NCI-H345 treated with DMSO at 0.1 percent for 48 hours (cell line): ENCODE results near the gene CCDC12.
A peak's percentile ranks its signal among the peaks of the same experiment; 100 is the strongest.

Experiments used
- DNase-seq: peaks from one replicate; lab custom pipeline; 2025; ENCODE audit not compliant: unreplicated experiment; lab: John Stamatoyannopoulos, UW

The CCDC12 gene

DNA sequence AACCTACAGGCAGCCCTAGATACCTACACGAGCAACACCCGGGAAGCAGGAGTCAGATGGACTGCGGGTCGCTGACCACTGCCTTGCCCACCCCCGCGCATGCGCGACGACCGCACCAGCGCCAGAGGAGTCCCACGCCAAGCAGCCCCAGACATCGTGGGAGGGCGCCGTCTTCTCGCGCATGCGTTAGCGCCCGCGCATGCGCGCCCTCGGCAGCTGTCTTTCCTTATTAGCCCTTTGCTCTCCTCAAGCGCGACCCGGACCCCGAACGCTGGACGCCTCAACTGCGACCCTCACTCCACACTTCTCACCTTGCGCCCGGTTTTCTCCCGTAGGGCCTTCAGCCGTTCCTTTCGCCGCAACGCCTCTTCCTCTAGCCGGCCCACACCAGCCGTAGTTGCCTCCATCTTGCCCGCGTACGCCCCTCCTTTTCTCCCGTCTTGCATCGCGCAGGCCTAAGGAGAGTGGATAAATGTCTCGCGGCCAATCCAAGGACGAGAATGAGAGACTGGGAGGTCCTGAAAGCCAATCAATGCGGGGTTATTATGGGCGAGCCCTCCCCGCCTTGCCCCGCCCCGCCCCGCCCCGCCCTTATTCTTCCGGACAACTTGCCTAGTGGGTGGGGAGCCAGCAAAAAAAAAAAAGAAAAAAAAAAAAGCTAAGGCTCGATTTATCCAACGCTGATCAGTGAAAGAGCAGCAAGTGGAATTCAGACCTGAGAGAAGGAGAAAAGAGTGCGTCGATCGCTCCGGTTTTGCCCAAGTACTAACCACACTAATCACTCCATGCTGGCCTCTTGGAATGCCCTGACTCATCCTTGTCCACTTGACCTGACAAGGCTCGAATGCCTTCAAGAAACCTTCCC, at the start of gene CCDC12:
CCDC12 (minus strand) TSS at position 420 of the 865 bp plus-strand sequence; CDS start at position 407, 13 bp downstream.
- DNase-seq = peak; percentile 83

DNA sequence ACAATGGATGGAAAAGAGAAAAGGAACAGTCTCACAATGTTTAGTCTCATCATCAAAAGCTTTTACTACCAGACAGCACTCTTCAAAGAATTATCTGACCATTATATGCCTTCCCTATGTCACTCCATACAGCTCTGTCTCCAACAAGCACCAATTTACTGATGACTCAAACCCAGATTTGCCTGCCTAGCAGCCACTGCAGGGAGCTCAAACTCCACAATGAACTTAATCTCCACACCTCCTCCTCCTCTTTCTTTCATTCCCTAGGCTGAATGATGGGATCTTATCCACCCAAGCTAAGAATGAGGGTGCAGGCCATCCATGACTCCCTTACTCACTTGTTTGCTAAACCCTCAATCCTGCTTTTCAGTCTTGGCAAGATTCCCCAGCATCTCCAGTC, 48.4 kb upstream of the CCDC12 start:
- no peak for DNase-seq

DNA sequence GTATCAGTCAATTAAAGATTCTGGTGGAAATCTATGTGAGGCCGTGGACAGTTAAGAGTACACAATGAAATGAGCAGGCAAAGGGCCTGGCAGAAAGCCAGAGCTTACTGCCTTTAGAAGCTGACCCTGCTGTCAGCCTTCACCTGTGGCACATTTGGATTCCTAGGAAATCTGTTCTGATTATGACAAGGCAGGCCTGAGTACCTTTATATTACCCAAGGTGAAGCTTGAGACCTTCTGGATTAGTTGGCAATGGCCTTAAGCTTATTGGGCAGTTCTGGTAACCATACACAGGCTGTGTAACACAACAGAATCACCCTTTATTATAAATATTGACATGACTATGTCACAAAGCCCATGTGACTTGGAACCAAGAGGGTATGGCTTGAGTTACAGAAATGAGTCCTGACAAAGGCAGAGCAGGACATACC, 46.1 kb upstream of the CCDC12 start:
- peak; percentile 1 for DNase-seq

DNA sequence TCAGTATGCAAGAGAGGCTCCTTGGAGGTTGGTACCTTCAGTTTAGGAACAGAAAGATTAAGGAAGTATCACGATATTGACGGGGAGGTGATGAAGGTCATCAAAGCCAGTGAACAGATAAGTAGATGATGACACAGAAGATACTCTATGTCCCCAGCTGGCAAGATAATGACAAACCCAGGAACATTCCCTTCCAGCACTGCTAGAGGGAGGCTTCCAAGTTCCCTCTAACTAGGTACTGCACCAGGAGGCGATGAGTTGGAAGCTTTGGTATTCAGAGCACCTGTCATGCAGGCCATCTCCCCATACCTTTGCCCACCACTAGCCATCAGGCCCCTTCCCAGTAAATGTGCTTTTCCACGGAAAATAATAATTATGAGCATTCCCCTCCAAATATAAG, 43.8 kb upstream of the CCDC12 start:
- DNase-seq = no peak

DNA sequence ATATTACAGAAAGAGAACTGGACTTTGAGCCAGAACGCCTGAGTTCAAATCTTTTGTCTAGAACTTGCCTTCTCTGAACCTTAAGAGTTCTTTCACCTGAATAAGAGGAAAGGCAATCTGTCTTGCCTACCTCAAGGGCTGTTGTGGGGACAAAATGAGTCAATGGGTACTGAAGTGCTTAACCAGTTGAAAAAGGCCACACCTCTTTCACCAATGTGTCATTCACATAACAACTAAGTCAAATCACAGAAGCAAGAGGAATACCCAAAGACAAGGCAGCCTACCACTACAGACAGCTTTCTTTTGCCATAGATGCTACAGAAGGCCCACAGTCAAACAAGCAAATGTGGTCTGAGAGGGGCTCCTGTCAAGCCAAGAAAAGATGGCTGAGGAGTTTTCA, 42.7 kb upstream of the CCDC12 start:
- DNase-seq = no peak

DNA sequence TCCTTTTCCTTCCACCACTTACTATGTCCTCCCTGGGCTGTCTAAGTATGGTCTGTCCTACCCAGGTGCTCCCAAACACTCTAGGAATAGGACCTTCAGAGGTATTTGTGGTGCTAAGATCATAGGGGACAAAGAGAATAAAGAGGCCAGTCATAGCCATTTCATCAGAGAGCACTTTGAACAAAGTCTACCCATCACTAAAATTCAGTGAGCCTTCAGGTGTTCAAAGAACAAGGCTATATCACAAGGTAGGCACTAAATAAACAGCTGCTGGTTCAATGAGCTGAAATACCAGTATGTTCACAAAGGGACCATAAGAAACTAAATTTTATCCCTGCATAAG, 41.7 kb upstream of the CCDC12 start:
- no peak for DNase-seq

DNA sequence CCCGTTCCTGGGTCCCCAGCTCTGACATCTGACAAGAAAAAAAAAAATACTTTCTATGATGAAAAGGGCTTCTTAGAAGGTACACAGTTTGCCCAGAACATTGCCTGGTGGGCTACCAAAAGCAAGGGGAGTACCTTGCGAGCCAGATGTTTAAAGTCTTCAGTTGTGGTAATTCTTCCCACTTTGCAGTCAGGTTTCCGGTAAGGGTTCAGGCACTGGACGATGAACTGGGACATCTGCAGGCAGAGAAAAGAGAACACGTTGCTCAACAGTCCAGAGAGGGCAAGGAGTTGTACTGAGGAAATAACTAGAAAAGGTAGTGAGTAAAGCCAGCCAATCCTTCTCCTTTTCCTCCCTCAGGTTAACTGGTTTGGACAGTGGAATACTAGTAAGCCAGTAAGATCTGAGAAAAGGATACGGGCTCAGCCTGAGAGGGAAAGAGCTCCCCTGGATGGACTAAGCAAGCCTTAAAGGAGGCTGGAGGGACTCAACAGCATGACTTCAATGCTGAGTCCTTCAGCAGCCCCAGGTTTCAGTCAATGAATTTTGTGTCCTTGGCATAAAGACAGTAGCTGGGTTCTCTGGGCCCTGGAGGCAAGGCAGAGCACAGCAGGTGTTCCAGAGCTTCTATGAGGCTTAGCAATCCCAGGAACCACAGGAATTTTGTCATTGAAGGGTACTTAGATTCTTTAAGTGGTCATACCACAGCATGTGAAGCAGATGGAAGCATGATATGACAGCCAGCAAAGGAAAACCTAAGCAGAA, 41.1 kb upstream of the CCDC12 start:
- DNase-seq = no peak

DNA sequence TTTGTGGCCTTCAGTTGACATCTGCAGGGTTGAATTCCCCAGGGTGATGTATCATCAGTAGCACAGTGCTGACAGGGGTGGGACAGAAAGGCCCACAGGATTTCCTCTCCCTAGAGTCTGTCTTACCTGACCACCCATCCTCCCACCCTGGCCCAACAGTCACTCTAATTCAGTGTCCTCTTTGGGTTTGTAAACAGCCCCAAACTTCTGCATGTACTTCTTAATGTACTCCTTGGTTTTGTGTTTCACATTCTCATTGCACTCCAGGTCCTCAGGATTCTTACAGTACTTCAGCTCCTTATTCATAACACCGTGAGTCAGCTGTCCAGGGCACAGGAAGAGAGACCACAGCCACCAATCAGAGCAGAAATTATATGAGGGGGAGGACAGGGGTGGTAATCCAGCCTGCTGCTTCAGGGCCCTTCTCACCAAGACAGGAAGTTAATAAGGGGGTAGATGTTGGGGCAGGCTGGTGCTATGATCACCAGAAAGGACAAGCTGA, 40.4 kb upstream of the CCDC12 start:
- DNase-seq = no peak

DNA sequence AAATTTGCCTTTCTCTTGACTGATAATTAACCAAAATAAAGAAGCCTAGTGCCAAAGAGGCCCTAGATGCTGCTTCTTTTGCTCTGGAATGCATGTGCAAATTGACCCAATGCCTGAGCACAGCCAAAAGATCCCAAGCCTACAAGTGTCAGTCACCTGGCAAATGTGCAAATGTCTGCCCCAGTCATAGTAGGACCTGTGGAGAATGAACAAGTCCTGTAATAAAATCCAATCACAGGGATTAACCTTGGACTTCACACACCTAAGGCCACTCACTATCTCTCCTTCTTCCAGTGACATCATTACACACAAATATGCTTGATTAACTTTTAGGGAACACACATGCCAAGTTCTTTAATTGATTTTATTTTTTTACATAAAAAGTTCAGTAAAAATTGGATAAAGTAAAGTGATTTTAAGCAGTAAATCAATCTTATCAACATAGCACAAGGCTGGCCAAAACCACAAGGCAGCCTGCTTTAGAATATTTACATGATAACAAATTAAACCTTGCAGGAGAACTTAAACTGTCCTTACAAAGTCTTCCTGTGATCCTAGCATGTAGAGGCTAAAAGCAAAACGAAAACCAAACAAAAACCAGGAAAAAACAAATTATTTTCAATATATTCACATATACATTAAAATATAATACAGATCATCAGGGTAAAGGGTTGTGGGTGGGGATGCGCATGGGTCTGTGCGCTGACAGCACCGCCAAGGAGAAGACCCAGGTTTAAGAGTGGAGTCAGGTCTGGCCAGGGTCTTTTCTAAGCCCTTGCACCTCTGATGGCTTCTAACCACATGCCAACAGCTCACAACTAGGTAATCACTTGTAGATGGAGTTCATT, 39.8 kb upstream of the CCDC12 start:
- no peak for DNase-seq

DNA sequence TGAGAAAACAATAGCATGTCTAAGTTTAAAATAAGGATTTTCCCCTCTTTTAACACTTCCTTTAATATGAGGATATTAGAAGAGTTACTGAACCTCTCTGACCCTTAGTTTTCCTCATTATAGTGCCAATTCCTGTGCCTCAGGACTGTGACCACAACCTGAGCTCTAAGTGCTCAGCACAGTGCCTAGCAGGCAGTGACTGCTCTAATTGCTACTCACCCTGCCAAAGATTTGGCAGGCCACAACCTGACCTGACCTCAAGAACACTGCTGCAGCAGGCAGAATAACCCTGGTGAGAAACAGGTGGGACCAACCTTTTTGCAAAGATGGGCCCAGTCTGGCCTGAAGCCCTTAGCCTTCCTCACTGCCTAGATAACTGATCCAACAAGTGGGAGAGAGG, 38.6 kb upstream of the CCDC12 start:
- DNase-seq = no peak

DNA sequence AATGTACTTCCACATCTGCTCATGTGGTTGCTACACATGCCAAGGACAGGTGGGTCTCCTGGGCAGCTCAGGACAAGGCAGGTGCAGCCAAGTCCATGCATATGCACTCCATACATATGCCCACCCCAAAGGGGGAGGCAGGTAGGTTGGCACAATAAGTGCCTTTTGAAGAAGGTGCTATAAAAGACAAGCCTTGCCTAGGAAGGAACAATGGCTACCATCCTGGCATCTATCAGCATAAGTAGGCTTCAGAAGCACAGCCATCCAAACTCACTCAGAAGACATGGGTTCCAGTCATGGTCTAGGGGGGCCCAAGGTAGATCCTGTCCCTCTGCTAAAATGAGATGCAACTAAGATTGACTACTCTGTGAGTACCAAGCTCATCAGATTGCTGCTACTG, 37.5 kb upstream of the CCDC12 start:
- no peak for DNase-seq

DNA sequence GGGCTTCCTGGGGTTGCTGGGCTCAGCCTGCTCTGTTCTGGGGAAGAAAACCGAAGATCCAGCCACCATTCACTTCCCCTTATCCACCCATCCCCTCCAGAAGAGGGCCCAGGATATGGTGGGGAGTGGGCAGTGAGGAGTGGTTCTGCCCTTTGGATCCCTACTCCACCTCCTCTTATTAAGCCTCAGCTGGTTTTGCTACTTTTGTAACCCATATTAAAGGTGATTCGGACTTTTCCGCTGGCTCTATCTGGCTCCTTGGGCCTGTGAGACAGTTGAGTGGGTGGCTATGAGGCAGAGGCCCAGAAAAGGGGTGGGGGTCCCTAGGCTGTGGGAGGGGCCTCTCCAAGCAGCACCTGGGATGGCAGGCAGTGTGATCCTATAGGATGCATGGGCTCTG, 36.7 kb upstream of the CCDC12 start:
- no peak for DNase-seq

DNA sequence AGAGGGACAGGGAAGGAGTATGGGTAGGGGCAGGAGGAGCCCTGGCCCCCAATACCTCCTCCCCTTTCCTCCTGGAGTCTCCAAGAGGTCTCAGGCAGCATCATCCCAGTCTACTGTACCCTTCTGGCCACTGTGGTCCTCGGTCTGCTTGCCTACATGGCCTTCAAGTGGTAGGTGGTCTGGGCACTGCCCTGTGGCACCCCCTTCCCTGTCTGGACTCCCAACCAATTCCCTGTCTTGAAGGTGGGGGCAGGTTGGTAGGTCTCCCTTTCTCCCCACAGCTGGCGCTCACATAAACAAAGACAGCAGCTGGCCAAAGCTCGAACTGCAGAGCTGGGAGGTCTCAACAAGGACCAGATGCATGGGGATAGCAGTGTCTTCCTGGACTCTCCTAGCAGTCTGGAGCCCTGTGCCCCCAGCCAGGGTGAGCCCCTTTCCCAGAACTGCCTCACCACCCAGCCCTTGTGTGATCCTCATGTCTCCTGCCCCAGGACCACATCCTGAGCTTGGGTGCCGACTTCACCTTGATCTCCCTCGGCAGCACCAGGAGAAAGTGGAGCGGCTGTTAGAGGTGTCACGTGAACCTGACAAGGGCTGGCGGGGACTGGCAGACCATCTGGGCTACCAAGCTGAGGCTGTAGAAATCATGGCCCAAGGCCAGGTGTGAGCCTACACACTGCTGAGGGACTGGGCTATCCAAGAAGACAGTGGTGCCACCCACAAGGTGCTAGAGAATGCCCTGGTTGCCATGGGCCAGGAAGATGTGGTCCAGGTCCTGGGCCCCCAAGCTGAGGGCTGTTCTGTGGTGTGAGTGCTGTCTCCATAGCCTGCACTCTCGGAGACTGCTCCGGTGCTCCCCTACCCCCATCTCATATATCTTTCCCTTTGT, 36.0 kb upstream of the CCDC12 start:
- DNase-seq = no peak

DNA sequence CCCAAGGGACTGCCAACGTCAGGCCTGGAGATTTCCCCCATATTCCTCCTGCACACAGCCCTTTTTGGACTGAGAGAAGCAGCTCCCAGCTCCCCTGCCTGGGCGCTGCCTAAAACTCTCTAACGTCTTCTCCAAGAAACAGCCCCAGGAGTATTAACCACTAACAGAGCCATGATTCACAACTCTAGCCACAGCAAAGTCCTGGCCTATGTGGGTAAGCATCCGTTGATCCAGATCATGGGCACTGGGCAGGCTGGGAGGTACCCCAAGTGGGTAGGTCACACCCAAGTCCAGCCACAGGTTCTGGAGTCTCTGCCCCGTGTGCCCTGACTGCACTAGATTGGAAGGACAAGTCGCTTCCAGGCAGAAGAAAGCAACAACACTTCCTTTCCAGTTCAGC, 34.8 kb upstream of the CCDC12 start:
- no peak for DNase-seq

DNA sequence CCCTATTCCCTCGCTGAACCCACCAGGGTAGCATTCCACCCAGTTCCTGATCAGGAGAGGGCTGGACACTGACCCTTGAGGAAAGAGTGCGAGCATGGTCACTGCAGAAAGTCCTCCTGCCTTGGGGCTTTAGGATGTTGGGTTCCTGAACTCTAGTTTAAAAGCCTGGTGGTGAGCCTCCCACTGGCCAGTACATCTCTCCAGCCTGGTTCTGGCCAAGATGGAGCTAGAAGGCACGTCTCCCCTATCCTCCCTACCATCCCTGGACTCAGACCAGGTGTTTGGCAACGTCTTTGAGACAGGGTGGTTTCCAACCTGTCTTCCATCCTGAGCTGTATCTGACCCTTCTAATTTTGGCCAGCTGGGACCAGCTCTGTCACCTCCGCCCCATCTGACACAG, 34.4 kb upstream of the CCDC12 start:
- no peak for DNase-seq

DNA sequence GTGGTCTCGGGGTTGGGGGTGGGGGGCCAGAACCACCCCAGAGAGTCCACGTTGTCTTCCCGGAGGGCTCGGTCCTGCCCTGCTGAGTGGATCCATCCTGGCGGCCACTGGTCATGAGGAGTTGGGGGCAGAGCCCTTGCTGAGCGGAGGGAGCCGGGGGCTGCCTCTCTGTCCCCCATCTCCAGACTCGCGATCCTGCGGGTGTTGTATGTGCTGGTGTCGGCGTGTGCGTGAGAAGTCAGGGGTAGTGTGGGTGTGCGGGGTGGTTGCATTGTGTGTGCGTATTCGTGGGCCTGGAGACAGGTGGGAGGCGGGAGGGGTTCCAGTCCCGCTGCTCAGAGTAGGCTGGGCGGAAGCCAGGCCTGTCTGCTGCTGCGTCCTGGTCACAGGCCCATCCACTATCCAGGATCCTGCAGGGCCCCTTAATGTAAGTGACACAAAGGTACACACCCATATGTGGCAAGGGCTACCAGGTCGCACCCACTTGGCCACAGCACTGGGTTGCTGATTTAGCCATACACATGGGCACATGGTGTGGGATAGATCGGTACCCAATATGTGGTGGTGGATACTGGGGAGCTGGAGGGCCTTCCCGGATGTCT, 33.7 kb upstream of the CCDC12 start:
- DNase-seq = no peak

DNA sequence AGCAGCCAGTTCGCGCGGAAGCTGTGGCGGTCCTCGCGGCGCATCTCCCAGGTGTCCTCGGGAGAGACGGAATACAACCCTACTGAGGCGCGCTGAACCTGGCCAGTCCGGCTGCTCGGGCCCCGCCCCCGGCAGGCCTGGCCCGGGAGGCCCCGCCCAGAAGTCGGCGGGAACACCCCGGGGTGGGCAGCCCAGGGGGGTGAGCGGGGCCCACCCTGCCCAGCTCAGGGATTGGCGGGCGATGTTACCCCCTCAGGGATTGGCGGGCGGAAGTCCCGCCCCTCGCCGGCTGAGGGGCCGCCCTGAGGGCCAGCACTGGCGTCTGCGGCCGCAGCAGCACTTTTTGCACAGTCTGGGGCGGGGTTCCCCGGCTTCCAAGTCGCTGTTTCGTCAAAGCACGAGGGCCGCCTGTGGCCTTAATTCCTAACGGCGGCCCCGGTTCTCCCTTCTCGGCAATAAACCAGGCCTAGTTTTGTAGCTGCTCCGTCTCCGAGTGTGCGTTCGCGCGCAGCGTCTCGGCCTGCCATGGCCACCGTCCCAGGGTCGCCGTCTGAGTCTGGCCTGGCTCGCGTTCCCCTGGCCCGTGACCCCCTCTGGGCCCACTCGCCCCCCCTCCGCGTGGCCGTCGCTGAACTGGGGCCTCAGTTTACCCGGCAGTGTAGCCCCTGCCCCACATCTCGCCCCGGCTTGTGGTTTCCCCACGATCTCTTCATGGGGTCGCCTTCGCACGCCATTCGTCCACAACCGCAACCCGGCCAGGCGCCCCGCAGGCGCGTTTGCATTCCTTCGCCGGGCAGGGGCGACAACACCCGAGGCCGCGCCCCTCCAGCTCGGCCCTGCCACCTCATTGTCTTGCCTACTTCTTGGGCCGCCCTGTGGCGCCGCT, 32.9 kb upstream of the CCDC12 start:
- DNase-seq = peak; percentile 83

DNA sequence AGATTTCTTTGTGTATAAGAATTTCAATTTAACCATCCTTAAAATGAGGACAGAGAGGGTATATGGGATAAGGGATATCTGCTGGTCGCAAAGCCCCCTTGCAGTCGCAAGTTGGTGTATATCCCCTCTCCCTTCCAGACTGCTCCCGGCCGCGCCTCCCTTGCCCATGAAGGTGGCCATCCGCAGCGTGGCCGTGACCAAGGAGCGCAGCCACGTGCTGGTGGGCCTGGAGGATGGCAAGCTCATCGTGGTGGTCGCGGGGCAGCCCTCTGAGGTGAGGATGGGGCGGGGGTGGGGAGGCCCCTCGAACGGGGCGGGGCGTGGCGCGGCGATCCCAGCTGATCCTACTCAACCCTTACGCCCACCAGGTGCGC, 32.3 kb upstream of the CCDC12 start:
- no peak for DNase-seq

DNA sequence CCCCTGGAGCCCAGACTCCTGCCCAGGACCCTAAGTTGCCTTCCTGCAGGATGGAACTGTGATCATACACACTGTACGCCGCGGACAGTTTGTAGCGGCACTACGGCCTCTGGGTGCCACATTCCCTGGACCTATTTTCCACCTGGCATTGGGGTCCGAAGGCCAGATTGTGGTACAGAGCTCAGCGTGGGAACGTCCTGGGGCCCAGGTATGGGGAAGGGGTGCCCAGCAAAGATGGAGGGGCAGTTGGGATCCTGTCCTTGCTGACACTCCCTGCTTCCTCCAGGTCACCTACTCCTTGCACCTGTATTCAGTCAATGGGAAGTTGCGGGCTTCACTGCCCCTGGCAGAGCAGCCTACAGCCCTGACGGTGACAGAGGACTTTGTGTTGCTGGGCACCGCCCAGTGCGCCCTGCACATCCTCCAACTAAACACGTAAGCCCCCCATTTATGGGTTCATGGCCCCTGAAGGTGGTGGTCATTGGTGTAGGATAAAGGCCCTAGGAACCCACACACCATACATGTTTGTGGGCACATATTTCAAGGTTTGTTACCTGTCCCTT, 31.8 kb upstream of the CCDC12 start:
- DNase-seq = no peak
